ENCODE measurements around the gene PDZK1.

DNA sequence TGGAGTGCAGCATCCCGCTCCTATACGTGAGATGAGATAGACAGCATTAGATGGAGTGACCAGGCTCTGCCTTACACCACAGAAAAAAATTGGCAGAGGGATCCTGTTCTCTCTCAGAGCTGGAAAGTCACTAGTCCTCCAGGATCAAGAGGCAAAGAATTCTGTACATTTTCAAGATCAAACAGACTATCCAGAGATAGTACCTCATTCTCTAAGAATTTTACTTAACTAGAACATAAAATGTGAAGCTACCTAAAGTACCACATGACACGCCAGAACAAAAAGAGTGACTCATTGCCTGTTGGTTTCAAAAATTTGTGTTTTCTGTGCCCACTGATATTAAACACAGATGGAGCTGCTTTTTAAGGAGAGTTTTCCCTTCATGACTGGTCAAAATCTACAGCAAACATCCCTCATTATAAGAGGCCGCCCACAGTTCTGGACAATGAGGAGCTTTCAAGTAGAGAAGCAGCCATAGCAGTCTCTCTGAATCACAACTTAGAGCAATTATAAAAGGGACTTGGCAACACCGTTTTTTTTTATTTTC is 44.4 kb upstream of the PDZK1 start:
- TF ChIP-seq ZNF274 (IDR thresholded peaks at IDR 0.05; ENCODE audit: low read depth, low read length) (no peak), YY1 (IDR thresholded peaks at IDR 0.05; ENCODE audit: insufficient read depth, insufficient read length) (no peak), SUZ12 (IDR thresholded peaks at IDR 0.05; ENCODE audit: extremely low read depth, insufficient read depth, insufficient read length) (no peak)
